Type B pancreatic cell (in vitro differentiated cells): ENCODE measurements around the gene APLNR. TPM values are rescaled to one million over a fixed set of nuclear protein-coding genes. Genes with fewer than 3 reads are reported as not detected.
A peak's percentile ranks its signal among the peaks of the same experiment; 100 is the strongest.

ENCODE experiments used
- DNase-seq: peaks from one replicate; pipeline ENCODE4 v3.0.0; 2021; ENCODE audit warnings: mixed read lengths; ENCODE audit not compliant: unreplicated experiment; ENCODE audit errors: extremely low spot score
- H3K27ac Mint-ChIP-seq: 2 replicates; pipeline ENCODE4 v1.8.0; 2021; ENCODE audit warnings: mild to moderate bottlenecking, mixed read lengths
- H3K27me3 Mint-ChIP-seq: 2 replicates; pipeline ENCODE4 v1.8.0; 2021; ENCODE audit warnings: mixed read lengths
- H3K36me3 Mint-ChIP-seq: 2 replicates; pipeline ENCODE4 v1.8.0; 2021; ENCODE audit warnings: mixed read lengths
- H3K4me1 Mint-ChIP-seq: one replicate; pipeline ENCODE4 v1.8.0; 2021; ENCODE audit warnings: mixed read lengths; ENCODE audit not compliant: unreplicated experiment
- H3K4me3 Mint-ChIP-seq: 2 replicates; pipeline ENCODE4 v1.8.0; 2021; ENCODE audit warnings: mild to moderate bottlenecking, mixed read lengths
- H3K9me3 Mint-ChIP-seq: 2 replicates; pipeline ENCODE4 v1.8.0; 2021; ENCODE audit warnings: mixed read lengths
- CTCF ChIP-seq: fragments of 200-600 bp; sonication (generic); conservative IDR thresholded peaks from 2 replicates; pipeline ENCODE4 v1.5.0; 2021; ENCODE audit warnings: antibody characterized with exemption, mild to moderate bottlenecking
- total RNA-seq: library from RNA; stranded (reverse); gene quantifications from 2 replicates; pipeline ENCODE4 v1.2.1, GENCODE V29; 2021; ENCODE audit warnings: low replicate concordance

Gene APLNR
- total RNA-seq, 1 donor from 2014 or later = 2.0 TPM

- Mint-ChIP-seq H3K9me3 (no peaks in the 10 kb centered on the region), H3K27me3 (peaks cover 6% of the 10 kb centered on the region), H3K4me3 (no peak overlapping the region), H3K4me1 (peaks cover 13% of the 10 kb centered on the region), H3K27ac (no peak overlapping the region), H3K36me3 (no peaks in the 10 kb centered on the region)
- TF ChIP-seq CTCF = peak; percentile 91
- DNase-seq = no peak
These were observed 12.6 kb upstream of the APLNR start for GRCh38 chr11:57249384-57250319.

GRCh38 chr11:57248780-57249383 is 11.8 kb upstream of the APLNR start:
- no peak overlapping the region for H3K27ac Mint-ChIP-seq
- peak; percentile 79 for DNase-seq

GRCh38 chr11:57244911-57245310 is 7.9 kb upstream of the APLNR start:
- no peak overlapping the region for H3K27ac Mint-ChIP-seq
- peaks cover 4% of the 10 kb centered on the region for H3K27me3 Mint-ChIP-seq
- no peaks in the 10 kb centered on the region for H3K36me3 Mint-ChIP-seq
- no peak for TF ChIP-seq CTCF
- DNase-seq = no peak
- H3K4me1 Mint-ChIP-seq = peaks cover 20% of the 10 kb centered on the region
- H3K4me3 Mint-ChIP-seq = no peak overlapping the region
- no peaks in the 10 kb centered on the region for H3K9me3 Mint-ChIP-seq

More at GRCh38 chr11:57248780-57249383, 11.8 kb upstream of the APLNR start:
- Mint-ChIP-seq H3K27me3 (peaks cover 6% of the 10 kb centered on the region), H3K36me3 (no peaks in the 10 kb centered on the region), H3K4me1 (peaks cover 14% of the 10 kb centered on the region), H3K9me3 (no peaks in the 10 kb centered on the region), H3K4me3 (no peak overlapping the region)
- TF ChIP-seq CTCF = peak; percentile 78

- H3K4me1 Mint-ChIP-seq = peaks cover 26% of the 10 kb centered on the region
- DNase-seq = no peak
- H3K27ac Mint-ChIP-seq = no peak overlapping the region
- no peak overlapping the region for H3K4me3 Mint-ChIP-seq
- no peaks in the 10 kb centered on the region for H3K9me3 Mint-ChIP-seq
- peaks cover 4% of the 10 kb centered on the region for H3K27me3 Mint-ChIP-seq
- no peak for TF ChIP-seq CTCF
- no peaks in the 10 kb centered on the region for H3K36me3 Mint-ChIP-seq
These were observed 4.4 kb upstream of the APLNR start for GRCh38 chr11:57241353-57241972.

GRCh38 chr11:57240757-57241156 is 3.7 kb upstream of the APLNR start:
- no peak for TF ChIP-seq CTCF
- H3K4me1 Mint-ChIP-seq = peaks cover 26% of the 10 kb centered on the region
- H3K36me3 Mint-ChIP-seq = no peaks in the 10 kb centered on the region
- no peaks in the 10 kb centered on the region for H3K9me3 Mint-ChIP-seq
- no peak overlapping the region for H3K4me3 Mint-ChIP-seq
- peak overlapping the region; percentile 26 for H3K27ac Mint-ChIP-seq
- no peak for DNase-seq
- peaks cover 4% of the 10 kb centered on the region for H3K27me3 Mint-ChIP-seq
